ENCODE measurements around the gene ADA. TPM values are rescaled to one million over a fixed set of nuclear protein-coding genes. Genes with fewer than 3 reads are reported as not detected.

The ADA gene
- total RNA-seq, 1 donor from 2014 or later: 7.7 TPM

DNA sequence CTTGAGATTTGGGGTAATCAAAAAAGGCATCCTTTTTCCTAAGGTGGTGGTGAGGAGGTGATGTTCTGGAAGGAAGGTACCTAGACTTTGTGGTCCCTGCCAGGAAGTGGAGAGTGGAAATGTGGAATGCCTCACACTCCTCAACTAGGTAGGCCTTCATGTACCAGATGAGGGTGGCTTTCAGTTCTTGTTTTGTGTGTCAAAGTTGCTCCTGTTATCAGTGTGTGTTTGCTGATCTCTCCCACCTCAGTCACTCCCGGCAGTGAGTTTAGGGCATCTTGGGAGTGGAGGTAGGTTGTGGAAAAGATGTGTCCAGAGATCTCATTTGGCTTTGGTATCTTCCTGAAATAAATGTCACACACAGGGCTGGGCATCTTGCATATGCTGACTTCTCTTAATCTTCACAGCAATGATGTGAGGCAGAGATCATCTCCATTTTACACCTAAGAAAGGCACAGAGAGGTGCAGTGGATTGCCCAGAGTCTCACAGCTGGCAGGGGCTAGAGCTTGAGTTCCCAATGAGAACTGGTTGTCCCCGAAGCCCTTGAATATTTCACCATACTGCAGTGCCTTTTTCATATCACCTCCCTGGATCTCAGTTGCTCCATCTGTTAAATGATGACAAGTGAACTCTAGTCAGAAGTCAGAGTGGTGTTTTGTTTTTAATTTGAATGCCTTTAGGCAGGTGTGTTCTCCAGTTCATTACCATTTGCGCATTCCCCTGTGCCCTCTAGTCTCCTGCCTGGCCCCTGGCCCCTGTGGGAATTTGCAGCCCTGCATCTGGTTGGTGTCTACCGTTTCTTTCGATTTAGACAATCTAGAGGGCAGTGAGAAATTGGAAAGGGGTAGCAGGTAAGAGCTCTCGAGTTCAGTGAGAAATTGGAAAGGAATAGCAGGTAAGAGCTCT is 66.2 kb downstream of the ADA start:
- Histone ChIP-seq H3K27me3 (ENCODE audit: low read depth) (no peaks in the 10 kb centered on the region), H3K9me3 (no peaks in the 10 kb centered on the region), H3K36me3 (peaks cover 8% of the 10 kb centered on the region), H3K27ac (peak overlapping the region; percentile 27), H3K4me3 (peak overlapping the region; percentile 53), H3K4me1 (peaks cover 50% of the 10 kb centered on the region)
- ATAC-seq (no peak), DNase-seq (no peak)
- TF ChIP-seq CTCF (IDR thresholded peaks at IDR 0.05): no peak
- intact Hi-C loops (cut with DNase I): loop anchor here (10.0 kb wide), 1 partner anchor 61 kb away; the partner anchor contains the start of gene SERINC3

DNA sequence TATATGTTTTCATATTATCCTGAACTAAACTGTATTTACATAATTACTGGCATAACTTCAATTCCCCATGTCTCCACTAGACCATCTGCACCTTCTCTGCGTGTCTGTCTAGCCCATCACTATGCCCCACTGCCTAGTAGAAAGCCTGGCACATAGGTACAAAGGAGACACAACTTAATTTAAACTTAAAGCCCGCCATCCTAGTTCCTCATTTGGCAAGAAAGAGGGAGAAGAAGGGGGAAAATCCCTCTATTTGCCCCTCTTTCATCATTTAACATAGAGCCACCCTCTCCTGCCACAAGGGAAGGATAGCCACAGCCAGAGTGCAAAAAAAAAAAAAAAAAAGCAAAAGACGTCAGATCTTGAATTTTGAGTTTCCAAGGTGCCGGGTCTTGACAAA is 67.3 kb downstream of the ADA start:
- H3K27ac ChIP-seq: no peak overlapping the region
- intact Hi-C loops (cut with DNase I): loop anchor here (10.0 kb wide), 1 partner anchor 59 kb away; the partner anchor contains the start of gene SERINC3
- peaks cover 57% of the 10 kb centered on the region for H3K4me1 ChIP-seq

DNA sequence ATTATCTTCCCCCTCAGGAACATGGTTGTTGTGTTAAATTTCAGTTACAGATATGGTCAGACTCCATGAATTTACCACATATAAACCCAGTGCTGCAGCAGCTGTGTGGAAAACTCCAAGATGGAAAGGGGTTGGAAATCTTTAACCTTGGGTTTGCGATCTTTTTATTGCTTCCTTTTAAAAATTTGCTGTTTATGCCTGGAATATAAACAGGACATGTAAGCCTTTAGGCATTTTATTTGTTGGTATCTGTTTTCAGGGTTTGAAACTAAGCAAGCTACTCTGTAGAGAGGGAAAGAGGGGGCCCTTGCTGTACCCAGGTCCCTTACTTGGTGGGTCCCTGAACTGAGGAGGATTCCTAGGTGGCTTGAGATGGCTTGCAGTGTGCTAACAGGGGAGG is 68.3 kb downstream of the ADA start:
- peaks cover 57% of the 10 kb centered on the region for H3K4me1 ChIP-seq
- peak overlapping the region; percentile 53 for H3K4me3 ChIP-seq
- no peaks in the 10 kb centered on the region for H3K36me3 ChIP-seq
- no peak for TF ChIP-seq CTCF (IDR thresholded peaks at IDR 0.05)
- H3K27me3 ChIP-seq (ENCODE audit: low read depth): no peaks in the 10 kb centered on the region
- ATAC-seq (no peak), DNase-seq (no peak)
- peak overlapping the region; percentile 81 for H3K27ac ChIP-seq
- no peaks in the 10 kb centered on the region for H3K9me3 ChIP-seq
- intact Hi-C loops (cut with DNase I): loop anchor here (10.0 kb wide), 1 partner anchor 58 kb away; the partner anchor contains the start of gene SERINC3

More for the DNA sequence above, 67.3 kb downstream of the ADA start:
- Histone ChIP-seq H3K9me3 (no peaks in the 10 kb centered on the region), H3K4me3 (peak overlapping the region; percentile 53), H3K27me3 (ENCODE audit: low read depth) (no peaks in the 10 kb centered on the region), H3K36me3 (no peaks in the 10 kb centered on the region)
- DNase-seq (no peak), ATAC-seq (no peak)
- no peak for TF ChIP-seq CTCF (IDR thresholded peaks at IDR 0.05)

- intact Hi-C loops (cut with DNase I): loop anchor here (10.0 kb wide), 1 partner anchor 58 kb away; the partner anchor contains the start of gene SERINC3
- no peak for TF ChIP-seq CTCF (IDR thresholded peaks at IDR 0.05)
- Histone ChIP-seq H3K27ac (peak within 1 kb of the TSS; percentile 81), H3K36me3 (no peaks in the 10 kb centered on the region), H3K27me3 (ENCODE audit: low read depth) (no peaks in the 10 kb centered on the region), H3K9me3 (no peaks in the 10 kb centered on the region), H3K4me1 (peaks cover 59% of the 10 kb centered on the region), H3K4me3 (peak within 1 kb of the TSS; percentile 53)
- DNase-seq (no peak), ATAC-seq (peak; percentile 64 to 68)
These were observed 69.0 kb downstream of the ADA start, which contains the start of gene PKIG for GRCh38 chr20:44582311-44583025. TSS of gene PKIG (plus strand) at chr20:44582579. CDS start at chr20:44614557, 31,978 bp downstream.

DNA sequence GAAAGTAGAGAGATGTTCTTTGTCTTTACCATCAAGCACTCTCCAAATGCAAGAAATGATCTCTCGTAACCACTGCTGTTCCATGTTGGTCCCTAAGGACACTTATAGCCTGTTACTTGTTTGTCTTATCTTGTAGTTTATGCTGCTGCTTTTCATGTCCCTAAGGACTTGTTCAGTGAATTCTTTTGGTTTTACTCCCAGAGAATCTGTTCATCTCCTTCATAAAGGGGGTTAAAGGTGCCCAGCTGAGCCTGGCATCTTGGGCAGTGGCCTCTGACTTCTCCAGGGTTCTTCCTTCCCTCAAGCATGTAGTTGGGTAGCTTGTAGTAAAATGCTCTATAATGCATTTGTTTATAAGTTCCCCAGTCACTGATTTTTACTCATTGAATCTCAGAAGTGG is 70.0 kb downstream of the ADA start:
- H3K27me3 ChIP-seq (ENCODE audit: low read depth): no peaks in the 10 kb centered on the region
- peak overlapping the region; percentile 53 for H3K4me3 ChIP-seq
- intact Hi-C loops (cut with DNase I): loop anchor here (10.0 kb wide), 1 partner anchor 57 kb away; the partner anchor contains the start of gene SERINC3
- no peak for TF ChIP-seq CTCF (IDR thresholded peaks at IDR 0.05)
- peak overlapping the region; percentile 81 for H3K27ac ChIP-seq
- no peak for DNase-seq
- no peak for ATAC-seq
- H3K36me3 ChIP-seq: no peaks in the 10 kb centered on the region
- no peaks in the 10 kb centered on the region for H3K9me3 ChIP-seq
- peaks cover 59% of the 10 kb centered on the region for H3K4me1 ChIP-seq

All from lower lobe of right lung (tissue), 2 donors.